Measurements from ENCODE around the gene TNFRSF18. TPM values are rescaled to one million over a fixed set of nuclear protein-coding genes. Genes with fewer than 3 reads are reported as not detected.

TNFRSF18 gene
- 4.1 TPM in 1 of 2 replicates, not detected in the other for total RNA-seq

GRCh38 chr1:1206376-1206965 lies at the start of gene TNFRSF18:
TSS of gene TNFRSF18 (minus strand) at chr1:1206592. CDS start at chr1:1206571, 21 bp downstream.

DNA sequence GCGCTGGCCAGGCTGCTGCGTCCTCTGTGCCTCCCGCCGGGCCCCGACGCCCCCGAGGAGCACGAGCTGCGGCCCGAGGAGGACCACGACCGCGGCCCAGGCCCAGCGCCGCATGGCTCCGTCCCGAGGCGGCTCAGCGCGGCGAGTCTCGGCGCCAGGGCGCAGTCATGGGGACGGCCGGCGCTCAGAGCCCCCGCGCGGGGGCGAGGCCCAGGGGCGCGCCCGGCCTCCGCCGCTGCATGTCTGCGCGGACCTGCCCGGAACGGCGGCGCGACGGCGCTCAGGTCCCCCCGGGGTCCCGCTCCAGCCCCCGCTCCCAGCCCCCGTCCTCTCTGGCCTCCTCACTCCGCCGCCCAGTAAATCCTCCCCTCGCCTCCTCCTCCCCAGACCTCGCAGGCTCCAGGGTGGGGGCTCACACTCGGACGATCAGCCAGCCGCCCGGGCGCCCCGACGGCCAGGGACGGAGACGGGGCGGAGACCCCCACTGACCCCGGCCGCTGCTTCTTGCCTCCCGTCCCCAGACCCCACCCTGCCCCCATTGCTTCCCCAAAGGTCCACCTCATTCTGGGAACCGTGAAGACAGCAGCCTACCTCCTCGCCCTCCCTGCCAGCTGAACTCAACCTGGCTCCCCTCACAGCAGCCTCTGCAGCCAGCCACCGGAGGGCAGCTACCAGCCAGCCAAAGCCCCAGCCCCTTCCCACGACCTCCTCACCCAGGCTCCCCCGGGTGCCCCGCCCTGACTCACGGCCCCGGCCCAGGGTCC lies 40.4 kb upstream of the TNFRSF18 start, which contains the start of gene C1QTNF12:
C1QTNF12 (minus strand) TSS at position 146 of the 764 bp plus-strand sequence; CDS start at position 114, 32 bp downstream.

GRCh38 chr1:1232208-1232795 lies 25.9 kb upstream of the TNFRSF18 start, which contains the start of gene B3GALT6:
TSS of gene B3GALT6 (plus strand) at chr1:1232237. CDS start at chr1:1232279, 42 bp downstream.

GRCh38 chr1:1231400-1232207 lies 25.2 kb upstream of the TNFRSF18 start, which contains the start of gene SDF4:
TSS of gene SDF4 (minus strand) at chr1:1232001. CDS start at chr1:1228772, 3,229 bp downstream.

DNA sequence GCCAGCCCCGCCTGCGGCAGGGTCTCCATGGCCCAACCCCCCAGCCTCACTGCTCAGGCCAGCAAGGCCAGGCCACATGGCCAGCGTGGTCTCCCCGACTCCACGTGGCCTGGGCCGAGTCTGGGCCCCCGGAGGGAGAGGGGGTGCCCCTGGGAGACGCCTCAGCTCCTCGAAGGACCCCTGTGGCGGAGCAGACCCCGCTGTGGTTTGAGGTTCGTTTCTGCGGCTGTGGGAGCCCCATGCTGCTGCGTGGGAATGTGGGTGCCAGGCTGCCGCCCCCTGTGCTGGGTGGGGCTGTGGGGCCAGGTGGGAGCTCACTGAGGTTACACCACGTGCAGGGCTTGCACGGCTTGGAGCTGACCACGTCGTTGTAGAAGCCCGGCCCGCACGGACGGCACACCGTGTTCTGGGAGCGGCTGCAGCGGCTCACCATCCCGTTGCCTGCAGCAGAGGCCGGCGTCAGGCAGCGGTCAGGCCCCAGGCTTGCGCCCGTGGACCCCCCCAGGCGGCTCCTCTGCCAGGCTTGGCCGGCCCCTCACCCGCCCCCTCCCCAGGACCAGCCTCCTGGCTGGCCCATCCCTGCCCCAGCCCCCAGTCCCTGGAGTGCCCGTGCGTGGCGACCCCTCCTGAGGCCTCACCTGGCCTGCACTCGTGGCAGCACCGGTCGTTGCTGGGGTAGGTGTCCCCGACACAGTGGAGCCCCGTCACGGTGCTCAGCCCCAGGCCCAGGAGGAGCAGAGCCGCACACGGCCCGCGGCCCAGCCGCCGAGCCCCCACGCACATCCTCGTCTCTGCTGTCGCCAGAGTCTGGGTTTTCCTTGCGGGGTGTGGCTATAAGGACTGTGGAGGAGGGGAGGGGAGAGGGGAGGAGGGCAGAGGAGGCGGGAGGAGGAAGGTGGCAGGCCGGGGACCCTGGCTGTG lies 7.2 kb upstream of the TNFRSF18 start, which contains the start of gene TNFRSF4:
TNFRSF4 (minus strand) TSS at position 809 of the 921 bp plus-strand sequence; CDS start at position 783, 26 bp downstream.

DNA sequence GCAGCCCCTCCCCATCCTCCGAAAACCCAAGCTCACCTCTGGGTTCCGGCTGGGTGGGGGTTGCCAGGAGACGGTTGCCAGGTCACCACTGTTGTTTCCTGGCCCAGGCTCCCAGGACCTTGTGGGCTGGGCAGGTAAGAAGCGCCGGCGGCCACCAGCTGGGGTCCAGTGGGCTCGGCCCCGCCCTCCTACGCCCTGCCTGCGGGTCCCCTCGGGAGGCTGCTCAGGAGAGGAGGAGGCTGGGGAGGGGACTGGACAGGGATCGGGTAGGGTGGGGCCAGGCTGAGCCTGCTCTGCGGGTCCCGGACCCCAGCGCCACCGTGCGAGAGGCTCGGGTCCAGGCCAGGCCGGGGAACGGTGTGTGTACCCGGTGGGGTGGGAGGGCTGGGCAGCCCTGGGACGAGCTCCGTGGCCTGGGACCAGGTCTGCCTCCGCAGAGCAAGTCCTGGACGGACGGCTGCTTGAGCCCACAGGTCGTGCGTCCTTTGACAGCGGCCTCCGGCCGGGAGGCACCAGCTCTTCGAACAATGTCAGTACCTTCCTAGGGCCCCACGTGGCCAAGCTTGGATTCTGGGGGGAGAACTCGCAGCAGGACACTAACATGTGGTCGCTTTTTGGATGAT lies 32.5 kb downstream of the TNFRSF18 start, which contains the start of gene TTLL10:
TTLL10 (plus strand) TSS at position 88 of the 623 bp plus-strand sequence. CDS start 5,336 bp downstream, outside the sequence.

Other genes with a start within 250 kb of the TNFRSF18 start
- gene NOC2L, start 247.3 kb downstream of the TNFRSF18 start, total RNA-seq, result 36.6 and 46.5 TPM in 2 replicates
- 4.4 and 4.5 TPM in 2 replicates for gene KLHL17, start 246.0 kb downstream of the TNFRSF18 start, total RNA-seq
- gene PLEKHN1, start 240.1 kb downstream of the TNFRSF18 start, total RNA-seq, result 0.24 and 0.50 TPM in 2 replicates
- not detected in 2 replicates for gene PERM1, start 224.5 kb downstream of the TNFRSF18 start, total RNA-seq
- 4.9 and 6.0 TPM in 2 replicates for gene HES4, start 206.5 kb downstream of the TNFRSF18 start, total RNA-seq
- gene ISG15, start 193.1 kb downstream of the TNFRSF18 start, total RNA-seq, result 44.0 and 76.6 TPM in 2 replicates
- gene AGRN, start 186.5 kb downstream of the TNFRSF18 start, total RNA-seq, result 47.6 and 49.2 TPM in 2 replicates
- gene RNF223, start 132.3 kb downstream of the TNFRSF18 start, total RNA-seq, result not detected in 2 replicates
- 5.5 and 11.3 TPM in 2 replicates for gene C1orf159, start 90.5 kb downstream of the TNFRSF18 start, total RNA-seq
- not detected in 2 replicates for gene TTLL10, start 32.7 kb downstream of the TNFRSF18 start, total RNA-seq
- 3.3 and 5.9 TPM in 2 replicates for gene TNFRSF4, start 7.6 kb upstream of the TNFRSF18 start, total RNA-seq
- gene SDF4, start 25.4 kb upstream of the TNFRSF18 start, total RNA-seq, result 201 and 230 TPM in 2 replicates
- 32.1 and 35.6 TPM in 2 replicates for gene B3GALT6, start 25.6 kb upstream of the TNFRSF18 start, total RNA-seq
- gene C1QTNF12, start 40.1 kb upstream of the TNFRSF18 start, total RNA-seq, result 0.25 and 0.93 TPM in 2 replicates
- gene UBE2J2, start 67.3 kb upstream of the TNFRSF18 start, total RNA-seq, result 37.2 and 39.1 TPM in 2 replicates
- 0.44 and 1.2 TPM in 2 replicates for gene SCNN1D, start 73.8 kb upstream of the TNFRSF18 start, total RNA-seq
- 24.8 and 30.2 TPM in 2 replicates for gene ACAP3, start 101.3 kb upstream of the TNFRSF18 start, total RNA-seq
- gene PUSL1, start 102.0 kb upstream of the TNFRSF18 start, total RNA-seq, result 32.4 and 33.3 TPM in 2 replicates
- 55.9 and 57.5 TPM in 2 replicates for gene INTS11, start 118.1 kb upstream of the TNFRSF18 start, total RNA-seq
- 23.7 and 25.1 TPM in 2 replicates for gene CPTP, start 118.2 kb upstream of the TNFRSF18 start, total RNA-seq
- gene TAS1R3, start 124.7 kb upstream of the TNFRSF18 start, total RNA-seq, result 0.06 TPM in 1 of 2 replicates, not detected in the other
- gene DVL1, start 142.8 kb upstream of the TNFRSF18 start, total RNA-seq, result 34.1 and 38.3 TPM in 2 replicates
- 630 and 641 TPM in 2 replicates for gene MXRA8, start 152.0 kb upstream of the TNFRSF18 start, total RNA-seq
- 105 and 109 TPM in 2 replicates for gene AURKAIP1, start 168.6 kb upstream of the TNFRSF18 start, total RNA-seq
- 119 and 121 TPM in 2 replicates for gene CCNL2, start 192.7 kb upstream of the TNFRSF18 start, total RNA-seq
- 91.9 and 98.0 TPM in 2 replicates for gene MRPL20, start 200.7 kb upstream of the TNFRSF18 start, total RNA-seq
- gene ANKRD65, start 214.7 kb upstream of the TNFRSF18 start, total RNA-seq, result 0.20 and 1.00 TPM in 2 replicates
- gene VWA1, start 229.1 kb upstream of the TNFRSF18 start, total RNA-seq, result 6.9 and 14.0 TPM in 2 replicates
- not detected in 2 replicates for gene ATAD3C, start 243.1 kb upstream of the TNFRSF18 start, total RNA-seq

All from cardiac ventricle fibroblast (primary cell).